HG02938 (cell line): ENCODE measurements around the gene PPP1R12B.
"Not testable (repeated sequence)": the region's sequence is repeated elsewhere in the genome, so short reads cannot be mapped to it uniquely, and the experiment has no call there.

Experiments
- ATAC-seq: cut with Tn5 transposase; IDR thresholded peaks from one replicate; pipeline ENCODE4 v1.9.1; 2021; ENCODE audit warnings: mild to moderate bottlenecking, moderate library complexity; ENCODE audit not compliant: unreplicated experiment

Gene PPP1R12B

DNA sequence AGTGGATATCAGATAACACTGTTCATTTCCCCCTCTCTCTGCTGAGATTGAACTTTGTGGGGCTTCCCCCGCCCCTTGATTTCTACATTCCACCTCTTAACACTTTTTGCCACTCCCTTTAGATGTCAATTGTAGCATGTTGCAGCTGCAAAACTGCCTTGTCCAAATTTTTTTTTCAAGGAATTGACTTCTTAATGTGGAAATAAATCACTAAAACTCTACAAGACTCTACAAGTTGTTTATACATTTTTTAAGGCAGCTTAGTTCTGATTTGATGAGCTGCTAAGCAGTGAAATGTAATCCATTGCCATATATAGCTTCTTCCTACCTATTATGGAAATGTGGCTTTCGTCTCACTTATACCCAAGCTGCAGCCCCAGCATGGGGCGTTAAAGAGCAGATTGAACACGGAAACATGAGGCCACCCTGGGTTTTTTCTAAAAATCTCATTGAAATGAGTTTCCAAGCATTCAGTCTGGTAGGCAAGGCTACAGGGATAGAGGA, 229.6 kb downstream of the PPP1R12B start:
- ATAC-seq, result no peak

DNA sequence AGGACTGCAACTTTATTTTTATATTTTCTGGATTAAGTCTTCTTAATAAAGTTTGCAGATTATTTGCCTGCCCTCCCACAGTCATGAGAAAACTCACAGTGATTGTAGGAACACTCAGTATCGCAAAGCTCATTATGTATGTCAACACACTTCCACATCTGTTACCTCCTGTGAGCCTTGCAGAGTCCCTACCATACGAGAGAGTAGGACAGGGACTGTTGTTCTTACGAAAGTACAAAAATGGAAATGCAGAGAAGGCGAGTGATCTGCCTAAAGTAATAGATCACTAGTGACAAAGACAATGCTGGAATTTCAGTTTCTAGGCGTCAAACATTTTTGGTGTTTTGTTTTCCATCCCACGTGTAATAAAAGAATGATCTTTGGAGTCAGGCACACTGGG, 230.1 kb downstream of the PPP1R12B start:
- ATAC-seq, result no peak

DNA sequence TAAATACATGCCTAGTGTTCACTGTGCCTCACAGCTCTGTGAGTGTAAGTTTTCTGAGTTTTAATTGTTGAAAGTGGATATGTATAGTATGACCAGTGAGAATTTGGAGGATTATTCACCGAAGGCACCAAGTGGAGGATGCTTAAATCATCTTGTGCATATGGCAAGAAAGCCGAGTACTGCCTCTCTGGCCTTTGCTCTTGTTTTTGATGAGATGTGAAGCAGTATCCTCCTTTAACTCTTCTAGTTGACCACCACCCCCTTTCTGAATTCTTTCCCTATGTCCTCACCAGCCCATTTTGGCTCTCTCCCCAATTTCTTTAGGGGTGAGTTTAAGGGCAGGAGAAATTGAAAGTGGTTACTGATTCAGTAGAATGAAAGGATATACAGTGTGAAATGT, 231.3 kb downstream of the PPP1R12B start:
- no peak for ATAC-seq

DNA sequence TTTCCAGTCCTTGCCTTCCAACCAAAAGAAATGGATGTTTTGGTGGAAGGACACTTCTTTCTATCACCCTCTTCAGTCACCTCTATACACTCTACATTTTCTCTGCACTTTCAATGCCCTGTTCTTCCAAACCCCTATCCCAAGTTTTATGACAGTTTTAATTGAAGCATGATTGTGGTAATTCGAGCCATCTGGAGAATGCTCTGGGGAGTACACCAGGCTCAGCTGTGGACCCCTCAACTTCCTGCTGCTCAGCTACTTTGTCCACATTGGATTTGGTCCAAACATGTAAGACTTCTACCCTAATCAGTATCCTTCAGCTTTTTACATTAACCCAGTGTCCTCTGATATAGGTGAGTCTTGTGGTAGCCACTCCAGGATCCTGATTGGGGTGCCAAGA, 232.1 kb downstream of the PPP1R12B start:
- no peak for ATAC-seq

- ATAC-seq, result not testable (repeated sequence)
These were observed 233.9 kb downstream of the PPP1R12B start for GRCh38 chr1:202582350-202582749.

- ATAC-seq, result no peak
These were observed 236.4 kb downstream of the PPP1R12B start for GRCh38 chr1:202584707-202585589.

DNA sequence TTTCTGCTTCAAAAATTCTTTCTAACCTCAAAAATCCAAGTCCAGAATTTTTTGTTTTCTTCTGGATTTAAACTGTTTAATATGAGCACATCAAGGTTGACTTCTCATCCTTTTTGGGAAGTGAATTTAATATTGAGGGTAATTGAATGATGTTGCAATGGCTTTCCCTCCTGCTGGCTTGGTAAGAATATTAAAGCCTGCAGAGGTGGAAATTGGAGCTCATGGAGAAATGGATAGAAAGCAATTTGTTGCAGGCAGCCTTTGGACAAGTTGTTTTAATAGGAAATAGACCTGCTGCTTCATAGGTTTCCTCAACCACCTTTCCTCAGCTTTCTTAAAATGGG, 237.1 kb downstream of the PPP1R12B start:
- no peak for ATAC-seq

- ATAC-seq, result no peak
These were observed 237.7 kb downstream of the PPP1R12B start for GRCh38 chr1:202586018-202586821.

DNA sequence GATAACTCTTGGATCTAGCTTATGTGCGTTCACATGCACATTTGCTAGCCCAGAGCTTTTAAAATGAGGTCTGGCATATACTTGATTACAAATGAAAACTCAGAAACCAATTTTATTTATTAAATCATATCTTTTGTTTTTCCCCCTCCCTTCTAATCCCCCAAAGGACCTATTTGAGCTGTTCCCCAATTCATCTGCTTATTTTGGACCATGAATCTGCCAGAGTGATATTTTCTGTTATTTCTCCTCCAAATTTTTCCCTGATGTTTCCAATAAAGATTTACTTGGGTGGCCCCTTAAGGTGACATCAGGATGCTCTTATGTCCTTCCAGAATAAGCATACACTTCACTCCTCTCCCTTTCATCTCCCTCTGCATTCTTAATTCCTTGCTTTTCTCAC, 238.4 kb downstream of the PPP1R12B start:
- no peak for ATAC-seq

DNA sequence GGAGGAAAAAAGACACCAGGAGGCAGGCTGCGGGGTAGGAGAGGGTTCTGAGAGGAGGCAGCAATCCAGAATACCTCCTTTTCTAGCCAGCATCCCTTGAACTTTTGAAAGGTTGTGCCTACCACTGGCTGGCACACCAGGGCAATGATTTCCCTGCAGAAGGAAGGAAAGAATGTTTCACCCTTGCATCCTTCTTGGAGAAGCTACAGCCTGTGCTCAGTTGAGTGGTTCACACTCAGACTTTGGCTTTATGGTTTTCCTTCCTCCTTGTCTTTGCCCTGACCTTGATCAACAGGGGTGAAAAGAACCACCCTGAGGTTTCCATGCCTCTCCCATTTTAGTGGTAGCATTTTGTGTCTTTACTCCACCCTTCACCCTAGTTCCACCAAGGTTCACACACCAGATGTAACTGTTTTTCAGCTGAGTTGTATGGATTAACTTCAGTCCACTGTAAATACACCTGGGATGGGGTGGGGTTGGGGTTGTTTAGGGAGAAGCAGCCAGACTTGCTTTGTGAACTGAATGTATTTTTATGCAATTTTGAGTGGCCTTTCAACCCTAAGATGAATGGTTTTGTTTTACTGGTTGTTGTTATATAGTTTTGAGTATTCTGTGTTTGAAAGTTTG, 239.5 kb downstream of the PPP1R12B start:
- no peak for ATAC-seq

DNA sequence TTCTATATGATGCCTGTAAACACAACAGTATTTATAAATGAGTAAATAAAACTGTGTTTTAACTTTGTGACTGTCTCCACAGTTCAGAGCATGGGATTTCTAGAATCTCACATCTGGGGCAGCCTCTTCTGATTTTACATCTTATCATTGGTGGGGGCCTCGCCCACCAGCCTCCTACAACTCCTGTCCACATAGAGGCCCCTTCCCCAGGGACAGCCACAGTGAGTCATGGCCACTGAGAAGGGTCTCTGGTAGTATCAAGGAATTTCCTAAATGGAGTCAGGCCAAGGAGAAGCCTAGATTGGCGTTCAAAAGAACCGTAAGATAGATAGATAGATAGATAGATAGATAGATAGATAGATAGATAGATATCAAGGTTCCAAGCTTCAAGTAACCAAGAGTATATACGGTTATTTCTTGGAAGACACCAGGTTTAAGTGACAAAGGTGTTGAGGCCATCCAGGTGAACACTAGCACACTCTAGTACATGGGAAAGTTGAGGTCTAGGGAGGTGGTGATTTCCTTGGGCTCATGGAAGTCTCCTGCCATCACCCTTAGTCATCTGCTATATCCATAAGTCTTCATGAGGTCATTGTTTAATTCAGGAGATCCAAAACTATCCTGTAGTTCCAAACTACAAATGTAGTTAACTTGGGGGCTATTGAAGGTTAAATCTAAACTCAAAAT, 240.1 kb downstream of the PPP1R12B start:
- ATAC-seq, result no peak

DNA sequence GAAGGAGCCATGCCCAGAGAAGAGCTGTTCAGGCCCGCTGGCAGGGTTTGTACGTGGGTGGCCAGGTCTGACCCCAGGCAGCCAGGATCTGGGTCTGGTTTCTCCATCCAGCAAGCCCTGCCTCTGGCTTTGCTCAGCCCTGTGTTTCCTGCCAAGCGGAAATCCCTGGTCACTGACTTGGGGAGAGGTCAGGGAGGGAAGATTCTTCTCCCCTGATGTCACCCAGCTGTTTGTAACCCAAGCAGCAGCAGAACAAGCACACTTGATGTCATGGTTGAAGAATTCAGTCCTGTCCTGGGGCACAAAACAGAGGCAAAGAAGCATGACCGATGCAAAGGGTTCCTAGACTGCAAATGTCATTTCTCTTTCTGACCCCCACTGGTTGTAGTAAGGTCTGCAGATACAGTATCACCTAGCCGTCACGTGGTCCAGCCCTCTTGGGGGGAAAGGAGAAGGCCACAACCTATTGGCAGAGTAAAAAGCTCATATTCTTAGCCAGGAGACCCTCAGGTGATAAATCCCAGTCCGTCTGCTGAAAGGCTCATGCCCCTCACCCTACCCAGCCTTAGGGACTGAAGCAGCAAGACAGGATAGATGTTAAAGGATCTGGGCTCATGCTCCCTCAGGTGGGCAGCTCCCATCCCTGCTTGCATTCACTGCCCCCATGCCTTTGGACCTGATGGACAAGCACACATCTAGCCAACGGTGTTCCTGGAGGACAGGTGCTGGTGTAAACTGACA, 240.9 kb downstream of the PPP1R12B start:
- ATAC-seq, result no peak

GRCh38 chr1:202590126-202590525, 241.6 kb downstream of the PPP1R12B start:
- no peak for ATAC-seq

DNA sequence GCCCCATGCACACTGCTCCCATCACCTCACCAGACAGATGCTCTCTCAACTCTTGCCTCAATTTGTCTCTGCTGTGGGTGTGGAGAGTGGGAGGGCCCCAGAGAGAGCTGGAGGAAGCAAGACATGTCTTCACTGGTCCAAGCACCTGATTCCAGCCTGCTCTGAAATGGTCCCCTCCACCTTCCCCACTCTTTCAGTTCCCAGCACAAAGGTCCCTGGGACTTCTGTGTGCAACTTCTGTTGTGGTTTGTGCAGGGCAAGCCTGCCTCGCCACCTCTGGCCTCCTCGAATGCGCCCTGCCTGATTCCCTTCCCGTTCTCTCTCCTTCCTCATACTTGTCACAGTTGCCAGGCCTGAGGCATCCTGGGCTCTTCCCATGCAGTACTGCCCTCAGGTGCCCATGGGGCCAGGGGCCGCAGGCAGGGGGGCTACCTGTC, 242.5 kb downstream of the PPP1R12B start:
- ATAC-seq, result no peak

- ATAC-seq, result no peak
These were observed 243.0 kb downstream of the PPP1R12B start for GRCh38 chr1:202591515-202591914.

DNA sequence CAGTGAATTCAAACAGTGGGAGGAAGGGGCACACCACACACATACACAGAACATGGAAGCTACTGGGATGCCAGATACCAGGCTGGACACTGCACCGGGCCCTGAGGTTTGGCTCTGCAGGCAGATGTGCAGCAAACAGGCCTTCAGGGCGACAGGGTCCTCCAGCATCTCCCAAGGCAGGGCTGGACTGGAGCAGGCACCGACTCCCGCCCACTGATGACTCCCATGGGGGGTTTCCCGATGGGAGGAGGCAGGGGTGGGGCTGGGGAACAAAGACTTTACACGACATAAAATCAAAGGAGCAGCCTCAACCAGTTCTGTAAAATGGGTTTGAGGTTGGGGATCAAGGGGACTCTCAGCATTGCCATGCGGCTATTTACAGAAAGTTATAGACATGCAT, 243.6 kb downstream of the PPP1R12B start:
- no peak for ATAC-seq

DNA sequence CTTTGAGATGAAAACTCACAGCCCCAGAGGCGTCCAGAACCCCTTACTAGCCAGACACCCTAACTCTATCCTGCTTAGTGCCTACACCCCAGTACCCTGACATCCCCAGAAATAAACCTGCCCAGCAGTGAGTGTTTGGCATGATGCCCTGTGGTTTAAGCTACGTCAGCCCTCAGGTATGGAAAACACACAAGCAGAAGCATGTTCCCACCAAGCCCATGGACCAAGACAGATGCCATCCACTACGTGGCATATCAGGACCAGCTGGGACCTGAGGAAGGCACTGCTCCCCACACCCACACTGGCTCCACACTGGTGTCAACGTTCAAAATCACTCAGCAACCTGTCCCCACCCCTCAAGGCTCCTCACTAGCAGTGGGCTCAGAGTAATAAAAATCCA, 245.3 kb downstream of the PPP1R12B start:
- no peak for ATAC-seq

- ATAC-seq, result no peak
These were observed 248.1 kb downstream of the PPP1R12B start for GRCh38 chr1:202596638-202597037.

DNA sequence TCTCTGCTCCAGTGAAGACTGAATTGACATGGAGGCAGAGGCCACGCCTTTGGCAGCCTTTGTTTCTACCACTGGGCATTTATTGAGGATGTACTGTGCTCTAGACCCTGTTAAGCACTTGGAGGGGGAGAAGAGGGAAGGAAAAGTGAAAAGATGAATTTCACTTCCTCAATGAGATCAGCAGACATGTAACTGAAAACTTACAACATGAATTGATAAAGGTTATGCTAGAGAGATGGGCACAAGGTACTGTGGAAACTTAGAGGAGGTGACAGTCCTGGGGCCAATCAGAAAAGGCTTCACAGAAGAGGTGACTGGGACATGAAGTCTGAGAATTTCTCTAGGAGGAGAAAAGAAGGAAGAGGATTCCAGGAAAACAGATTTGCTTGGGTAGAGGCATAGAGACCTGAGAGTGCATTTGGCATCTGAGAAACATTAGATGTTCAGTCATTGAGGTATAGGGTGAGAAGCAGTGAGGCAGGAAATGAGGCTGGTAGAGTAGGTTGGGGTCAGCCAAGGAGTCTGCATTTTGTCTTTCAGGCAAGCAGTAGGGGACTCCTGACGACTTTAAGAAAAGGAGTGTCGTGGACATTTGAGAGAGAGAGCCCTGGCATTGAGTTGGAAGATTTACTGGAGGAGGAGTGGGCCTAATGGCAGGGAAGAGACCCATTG, 248.7 kb downstream of the PPP1R12B start:
- ATAC-seq, result no peak
